ENCODE data around the gene DACT2.

The DACT2 gene

DNA sequence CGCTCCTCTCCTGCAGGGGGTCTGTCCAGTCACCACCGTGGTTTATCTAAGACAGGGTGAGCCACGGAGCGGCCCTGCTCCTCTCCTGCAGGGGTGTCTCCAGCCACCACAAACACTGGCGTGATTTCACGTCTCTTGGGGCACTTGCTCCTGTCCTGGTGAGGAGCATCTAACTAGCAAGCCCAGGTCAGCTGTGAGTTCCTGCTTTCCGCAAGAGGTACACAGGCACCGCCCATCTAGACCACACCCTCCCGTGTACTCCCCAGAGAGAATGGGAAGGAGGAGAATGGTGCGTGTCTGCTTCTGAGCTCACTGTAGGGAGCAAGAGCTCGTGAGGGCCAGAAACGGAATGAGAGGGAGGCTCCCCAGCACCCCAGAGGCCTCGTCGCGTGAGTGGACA lies 40.7 kb downstream of the DACT2 start:
- no peak overlapping the region for H3K4me3 ChIP-seq (ENCODE audit: low read length)
- H3K27me3 ChIP-seq (replicated peaks; ENCODE audit: control insufficient read depth, insufficient read depth, low read length): peaks cover 50% of the 10 kb centered on the region
- H3K9me3 ChIP-seq (ENCODE audit: control insufficient read depth, low read length): no peaks in the 10 kb centered on the region
- DNase-seq (ENCODE audit: low read depth): no peak
- H3K9ac ChIP-seq (ENCODE audit: low read length): no peak overlapping the region
- no peaks in the 10 kb centered on the region for H3K4me1 ChIP-seq (ENCODE audit: control insufficient read depth, insufficient read depth, low read length)
- H3K36me3 ChIP-seq (ENCODE audit: control insufficient read depth, insufficient read depth, low read length, severe bottlenecking): no peaks in the 10 kb centered on the region

DNA sequence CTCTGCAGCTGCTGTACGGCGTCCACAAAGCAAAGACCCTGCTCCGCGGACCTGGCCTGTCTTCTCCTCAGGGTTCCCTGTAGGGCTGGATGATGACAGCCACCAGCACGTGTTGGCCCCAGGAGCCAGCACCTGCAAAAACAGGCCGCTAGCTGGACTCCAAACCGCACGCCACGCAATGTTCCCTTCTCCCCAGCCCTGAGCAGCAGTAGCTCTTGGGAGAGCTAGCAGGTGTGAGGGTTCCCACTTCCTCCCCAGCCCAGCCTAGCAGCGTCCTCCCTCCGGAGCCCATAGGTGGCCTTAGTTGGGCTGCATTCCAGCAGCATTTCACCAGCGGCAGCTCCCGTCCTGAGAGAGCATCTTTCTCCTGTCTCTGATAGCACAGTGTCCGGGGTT lies 42.3 kb downstream of the DACT2 start:
- peaks cover 46% of the 10 kb centered on the region for H3K27me3 ChIP-seq (replicated peaks; ENCODE audit: control insufficient read depth, insufficient read depth, low read length)
- H3K36me3 ChIP-seq (ENCODE audit: control insufficient read depth, insufficient read depth, low read length, severe bottlenecking): no peaks in the 10 kb centered on the region
- H3K4me1 ChIP-seq (ENCODE audit: control insufficient read depth, insufficient read depth, low read length): no peaks in the 10 kb centered on the region
- no peaks in the 10 kb centered on the region for H3K9me3 ChIP-seq (ENCODE audit: control insufficient read depth, low read length)
- no peak for DNase-seq (ENCODE audit: low read depth)
- H3K4me3 ChIP-seq (ENCODE audit: low read length): no peak overlapping the region
- H3K9ac ChIP-seq (ENCODE audit: low read length): no peak overlapping the region

- Histone ChIP-seq H3K4me3 (ENCODE audit: low read length) (no peak overlapping the region), H3K9me3 (ENCODE audit: control insufficient read depth, low read length) (no peaks in the 10 kb centered on the region), H3K9ac (ENCODE audit: low read length) (no peak overlapping the region), H3K27me3 (replicated peaks; ENCODE audit: control insufficient read depth, insufficient read depth, low read length) (peaks cover 52% of the 10 kb centered on the region), H3K36me3 (ENCODE audit: control insufficient read depth, insufficient read depth, low read length, severe bottlenecking) (no peaks in the 10 kb centered on the region), H3K4me1 (ENCODE audit: control insufficient read depth, insufficient read depth, low read length) (no peaks in the 10 kb centered on the region)
- no peak for DNase-seq (ENCODE audit: low read depth)
Observed at GRCh38 chr6:168276576-168277273, 42.9 kb downstream of the DACT2 start.

DNA sequence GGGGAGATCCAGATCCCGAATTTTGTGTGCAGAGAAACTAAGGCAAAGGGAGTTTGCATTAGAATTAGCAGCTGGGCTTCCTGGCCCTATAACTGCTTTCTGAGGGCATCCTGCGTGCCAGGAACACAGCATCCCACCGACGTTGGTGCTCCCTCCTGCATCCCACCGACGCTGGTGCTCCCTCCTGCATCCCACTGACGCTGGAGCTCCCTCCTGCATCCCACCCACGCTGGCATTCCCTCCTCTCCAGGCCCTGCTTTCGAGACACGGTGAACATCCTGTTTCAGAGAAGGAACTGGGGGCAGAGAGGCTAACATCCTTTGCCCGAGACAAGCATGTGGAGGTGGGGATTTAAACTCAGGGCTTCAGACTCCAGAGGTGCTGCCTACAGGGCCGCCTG lies 44.4 kb downstream of the DACT2 start:
- no peaks in the 10 kb centered on the region for H3K36me3 ChIP-seq (ENCODE audit: control insufficient read depth, insufficient read depth, low read length, severe bottlenecking)
- no peak overlapping the region for H3K4me3 ChIP-seq (ENCODE audit: low read length)
- DNase-seq (ENCODE audit: low read depth): no peak
- no peaks in the 10 kb centered on the region for H3K9me3 ChIP-seq (ENCODE audit: control insufficient read depth, low read length)
- no peak overlapping the region for H3K9ac ChIP-seq (ENCODE audit: low read length)
- H3K4me1 ChIP-seq (ENCODE audit: control insufficient read depth, insufficient read depth, low read length): no peaks in the 10 kb centered on the region
- peaks cover 43% of the 10 kb centered on the region for H3K27me3 ChIP-seq (replicated peaks; ENCODE audit: control insufficient read depth, insufficient read depth, low read length)

GRCh38 chr6:168274037-168274952 lies 45.3 kb downstream of the DACT2 start:
- Histone ChIP-seq H3K36me3 (ENCODE audit: control insufficient read depth, insufficient read depth, low read length, severe bottlenecking) (no peaks in the 10 kb centered on the region), H3K4me1 (ENCODE audit: control insufficient read depth, insufficient read depth, low read length) (no peaks in the 10 kb centered on the region), H3K9ac (ENCODE audit: low read length) (no peak overlapping the region), H3K4me3 (ENCODE audit: low read length) (no peak overlapping the region), H3K9me3 (ENCODE audit: control insufficient read depth, low read length) (no peaks in the 10 kb centered on the region), H3K27me3 (replicated peaks; ENCODE audit: control insufficient read depth, insufficient read depth, low read length) (peaks cover 41% of the 10 kb centered on the region)
- DNase-seq (ENCODE audit: low read depth): no peak

DNA sequence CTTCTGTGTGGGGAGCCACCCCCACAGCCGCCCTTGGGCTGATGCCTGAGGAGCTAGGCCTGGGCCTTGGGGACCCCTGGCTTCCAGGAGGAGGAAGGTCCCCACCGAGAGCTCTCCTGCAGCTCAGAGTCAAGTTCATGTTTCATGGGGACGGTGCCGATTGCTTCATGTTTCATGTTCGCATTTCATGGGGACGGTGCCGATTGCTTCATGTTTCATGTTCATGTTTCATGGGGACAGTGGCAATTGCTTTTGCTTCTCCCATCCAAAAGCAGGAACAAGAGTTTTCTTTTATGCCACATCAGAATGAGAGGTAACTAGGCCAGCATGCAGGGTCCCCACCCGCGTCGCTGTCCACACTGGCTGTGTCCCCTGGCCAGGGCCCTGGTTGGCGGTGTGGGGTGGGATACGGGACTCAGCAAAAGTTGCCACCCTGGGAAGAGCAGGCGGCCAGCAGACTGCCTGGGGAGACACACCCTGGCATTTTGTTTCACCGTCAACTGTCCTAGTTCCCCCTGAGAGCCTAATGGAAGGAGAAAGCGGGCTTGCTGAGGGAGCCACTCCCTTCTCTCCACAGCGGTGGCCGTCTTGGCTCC lies 46.0 kb downstream of the DACT2 start:
- Histone ChIP-seq H3K9me3 (ENCODE audit: control insufficient read depth, low read length) (no peaks in the 10 kb centered on the region), H3K27me3 (replicated peaks; ENCODE audit: control insufficient read depth, insufficient read depth, low read length) (peaks cover 33% of the 10 kb centered on the region), H3K4me1 (ENCODE audit: control insufficient read depth, insufficient read depth, low read length) (no peaks in the 10 kb centered on the region), H3K4me3 (ENCODE audit: low read length) (no peak overlapping the region), H3K36me3 (ENCODE audit: control insufficient read depth, insufficient read depth, low read length, severe bottlenecking) (no peaks in the 10 kb centered on the region), H3K9ac (ENCODE audit: low read length) (no peak overlapping the region)
- no peak for DNase-seq (ENCODE audit: low read depth)

GRCh38 chr6:168272415-168273325 lies 46.9 kb downstream of the DACT2 start:
- Histone ChIP-seq H3K9me3 (ENCODE audit: control insufficient read depth, low read length) (no peaks in the 10 kb centered on the region), H3K9ac (ENCODE audit: low read length) (no peak overlapping the region), H3K4me3 (ENCODE audit: low read length) (no peak overlapping the region), H3K27me3 (replicated peaks; ENCODE audit: control insufficient read depth, insufficient read depth, low read length) (peaks cover 31% of the 10 kb centered on the region), H3K36me3 (ENCODE audit: control insufficient read depth, insufficient read depth, low read length, severe bottlenecking) (no peaks in the 10 kb centered on the region), H3K4me1 (ENCODE audit: control insufficient read depth, insufficient read depth, low read length) (no peaks in the 10 kb centered on the region)
- DNase-seq (ENCODE audit: low read depth): no peak

DNA sequence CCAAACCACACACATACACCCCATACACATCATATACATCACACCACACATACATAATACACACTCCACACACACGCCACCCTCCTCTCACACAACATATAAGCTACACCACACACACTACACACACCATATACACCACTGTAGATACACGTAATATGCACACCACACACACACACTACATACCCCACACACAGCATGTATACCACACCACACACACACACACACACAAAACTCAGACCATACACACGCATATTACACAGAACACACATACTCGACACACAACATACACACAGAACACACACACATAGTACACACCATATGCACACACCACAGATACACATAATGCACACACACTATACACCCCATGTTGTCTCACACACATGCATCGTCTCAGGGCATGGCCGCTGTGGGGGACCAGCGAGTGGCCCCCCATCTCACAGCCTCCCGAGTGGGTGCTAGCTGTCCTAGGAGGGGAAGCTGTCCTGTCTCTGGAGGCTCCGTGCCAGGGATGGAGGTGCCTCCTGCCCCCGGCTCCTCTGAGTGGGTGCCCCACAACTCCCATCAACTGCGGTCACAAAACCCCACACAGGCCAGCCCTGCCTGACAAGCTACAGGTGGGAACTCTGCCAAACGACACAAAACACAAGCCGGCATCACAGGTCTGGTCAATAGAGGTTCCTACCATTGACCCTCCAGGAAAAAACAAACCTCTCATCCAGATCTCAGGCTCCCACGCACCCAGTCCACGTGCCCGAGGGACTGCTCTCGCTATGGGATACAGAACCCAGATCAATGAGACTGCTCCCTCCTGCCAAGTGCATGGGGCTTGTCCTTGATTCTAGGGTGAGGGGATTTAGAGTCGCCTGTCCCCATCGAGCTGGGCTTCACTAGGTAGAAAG lies 49.1 kb downstream of the DACT2 start:
- Histone ChIP-seq H3K4me1 (ENCODE audit: control insufficient read depth, insufficient read depth, low read length) (no peaks in the 10 kb centered on the region), H3K27me3 (replicated peaks; ENCODE audit: control insufficient read depth, insufficient read depth, low read length) (peaks cover 31% of the 10 kb centered on the region), H3K9me3 (ENCODE audit: control insufficient read depth, low read length) (no peaks in the 10 kb centered on the region), H3K4me3 (ENCODE audit: low read length) (no peak overlapping the region), H3K36me3 (ENCODE audit: control insufficient read depth, insufficient read depth, low read length, severe bottlenecking) (no peaks in the 10 kb centered on the region), H3K9ac (ENCODE audit: low read length) (no peak overlapping the region)
- DNase-seq (ENCODE audit: low read depth): no peak

DNA sequence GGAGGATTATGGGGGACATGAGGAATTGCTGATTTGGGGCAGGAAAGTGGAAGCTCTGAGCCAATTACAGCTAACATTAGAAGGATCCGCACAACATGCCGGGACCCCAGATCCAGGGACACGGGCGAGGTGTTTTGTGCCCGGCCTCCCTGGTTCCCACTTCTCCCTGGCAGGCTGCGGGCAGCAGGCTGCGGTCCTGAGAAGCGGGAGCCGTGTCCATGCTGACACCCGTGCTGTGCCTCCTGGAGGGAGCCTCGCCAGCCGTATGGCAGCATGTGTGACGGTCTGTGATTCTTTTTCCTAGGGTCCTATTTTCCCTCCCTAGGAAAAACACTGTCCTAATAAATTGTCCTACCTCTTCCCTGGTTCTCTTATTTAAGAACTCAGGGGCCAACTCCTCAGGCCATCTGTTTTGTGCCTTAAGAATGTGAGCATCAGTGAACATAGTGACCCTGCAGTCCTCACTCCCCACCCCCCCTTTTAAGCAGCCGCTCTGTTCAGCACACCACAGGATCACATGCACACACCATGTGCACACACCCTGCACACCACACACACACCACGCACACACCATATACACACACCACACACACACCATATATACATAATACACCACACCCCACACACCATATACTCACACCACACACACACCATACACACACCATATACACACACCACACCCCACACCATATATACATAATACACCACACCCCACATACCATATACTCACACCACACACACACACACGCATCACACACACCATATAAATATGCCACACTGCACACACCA lies 49.9 kb downstream of the DACT2 start:
- Histone ChIP-seq H3K4me1 (ENCODE audit: control insufficient read depth, insufficient read depth, low read length) (no peaks in the 10 kb centered on the region), H3K27me3 (replicated peaks; ENCODE audit: control insufficient read depth, insufficient read depth, low read length) (peaks cover 38% of the 10 kb centered on the region), H3K9ac (ENCODE audit: low read length) (no peak overlapping the region), H3K9me3 (ENCODE audit: control insufficient read depth, low read length) (no peaks in the 10 kb centered on the region), H3K36me3 (ENCODE audit: control insufficient read depth, insufficient read depth, low read length, severe bottlenecking) (no peaks in the 10 kb centered on the region), H3K4me3 (ENCODE audit: low read length) (no peak overlapping the region)
- no peak for DNase-seq (ENCODE audit: low read depth)

Data from adipocyte (in vitro differentiated cells).